ENCODE data around the gene PTPRK.

Gene PTPRK

GRCh38 chr6:128403618-128404444, 116.6 kb downstream of the PTPRK start:
- Histone ChIP-seq H2AFZ (ENCODE audit: low read depth, low read length) (no peak overlapping the region), H3K14ac (ENCODE audit: low read length in 2 of 2) (no peak overlapping the region), H3K9ac (ENCODE audit: low read length) (no peak overlapping the region), H4K8ac (ENCODE audit: low read length) (no peak overlapping the region), H3K27ac (ENCODE audit: low read length, poor library complexity, severe bottlenecking) (no peak overlapping the region), H3K4me1 (ENCODE audit: control insufficient read depth, insufficient read depth, low read depth, low read length) (no peaks in the 10 kb centered on the region), H3K18ac (ENCODE audit: low read depth in 1 of 2, low read length in 2 of 2) (no peak overlapping the region), H2AK5ac (ENCODE audit: low read length, severe bottlenecking) (no peak overlapping the region), H4K91ac (ENCODE audit: low read length) (no peak overlapping the region), H3K79me1 (replicated peaks; ENCODE audit: low read length, poor library complexity, severe bottlenecking) (peaks cover 8% of the 10 kb centered on the region), H3K4ac (ENCODE audit: low read depth in 1 of 2, low read length in 2 of 2) (no peak overlapping the region), H2BK15ac (ENCODE audit: low read depth, poor library complexity, severe bottlenecking) (no peak overlapping the region), H3K4me2 (ENCODE audit: low read length, poor library complexity, severe bottlenecking) (no peak overlapping the region), H2BK5ac (ENCODE audit: low read depth, low read length, poor library complexity, severe bottlenecking) (no peak overlapping the region), H3K36me3 (ENCODE audit: control insufficient read depth in 1 of 2, insufficient read depth in 2 of 2, low read depth in 1 of 2, low read length in 2 of 2) (no peaks in the 10 kb centered on the region), H3K27me3 (ENCODE audit: control insufficient read depth in 1 of 2, insufficient read depth in 1 of 2, low read length in 2 of 2) (no peaks in the 10 kb centered on the region), H3K23ac (ENCODE audit: low read length in 2 of 2) (no peak overlapping the region), H2BK120ac (ENCODE audit: low read depth, low read length) (no peak overlapping the region), H2BK12ac (ENCODE audit: low read length in 2 of 2) (no peak overlapping the region), H3K4me3 (ENCODE audit: insufficient read depth in 1 of 2, low read depth in 1 of 2, low read length in 2 of 2) (no peak overlapping the region), H3K9me3 (ENCODE audit: control insufficient read depth, low read length) (no peaks in the 10 kb centered on the region)
- DNase-seq, result no peak
- WGBS, result 91% methylated on average over 3 of the region's 4 CpGs

- no peaks in the 10 kb centered on the region for H3K9me3 ChIP-seq (ENCODE audit: control insufficient read depth, low read length)
- H4K8ac ChIP-seq (ENCODE audit: low read length), result no peak overlapping the region
- H3K18ac ChIP-seq (ENCODE audit: low read depth in 1 of 2, low read length in 2 of 2), result no peak overlapping the region
- H4K91ac ChIP-seq (ENCODE audit: low read length), result no peak overlapping the region
- no peak overlapping the region for H3K4me3 ChIP-seq (ENCODE audit: insufficient read depth in 1 of 2, low read depth in 1 of 2, low read length in 2 of 2)
- WGBS, result 61% methylated on average over 2 of the region's 4 CpGs
- H2AK5ac ChIP-seq (ENCODE audit: low read length, severe bottlenecking), result no peak overlapping the region
- H3K4me2 ChIP-seq (ENCODE audit: low read length, poor library complexity, severe bottlenecking), result no peak overlapping the region
- no peak overlapping the region for H2BK12ac ChIP-seq (ENCODE audit: low read length in 2 of 2)
- H3K4me1 ChIP-seq (ENCODE audit: control insufficient read depth, insufficient read depth, low read depth, low read length), result no peaks in the 10 kb centered on the region
- DNase-seq, result peak; percentile 22
- H2BK5ac ChIP-seq (ENCODE audit: low read depth, low read length, poor library complexity, severe bottlenecking), result no peak overlapping the region
- no peak overlapping the region for H3K9ac ChIP-seq (ENCODE audit: low read length)
- H2AFZ ChIP-seq (ENCODE audit: low read depth, low read length), result no peak overlapping the region
- H3K27me3 ChIP-seq (ENCODE audit: control insufficient read depth in 1 of 2, insufficient read depth in 1 of 2, low read length in 2 of 2), result no peaks in the 10 kb centered on the region
- no peak overlapping the region for H3K23ac ChIP-seq (ENCODE audit: low read length in 2 of 2)
- H2BK120ac ChIP-seq (ENCODE audit: low read depth, low read length), result no peak overlapping the region
- no peak overlapping the region for H3K14ac ChIP-seq (ENCODE audit: low read length in 2 of 2)
- H3K27ac ChIP-seq (ENCODE audit: low read length, poor library complexity, severe bottlenecking), result no peak overlapping the region
- H3K36me3 ChIP-seq (ENCODE audit: control insufficient read depth in 1 of 2, insufficient read depth in 2 of 2, low read depth in 1 of 2, low read length in 2 of 2), result peaks cover 0 to 3% of the 10 kb centered on the region in 2 experiments
- H3K79me1 ChIP-seq (replicated peaks; ENCODE audit: low read length, poor library complexity, severe bottlenecking), result peaks cover 13% of the 10 kb centered on the region
- H3K4ac ChIP-seq (ENCODE audit: low read depth in 1 of 2, low read length in 2 of 2), result no peak overlapping the region
- no peak overlapping the region for H2BK15ac ChIP-seq (ENCODE audit: low read depth, poor library complexity, severe bottlenecking)
These were observed 119.5 kb downstream of the PTPRK start for GRCh38 chr6:128400875-128401274.

GRCh38 chr6:128397996-128398395, 122.4 kb downstream of the PTPRK start:
- no peak for DNase-seq
- Histone ChIP-seq H3K79me1 (replicated peaks; ENCODE audit: low read length, poor library complexity, severe bottlenecking) (peaks cover 13% of the 10 kb centered on the region), H2AK5ac (ENCODE audit: low read length, severe bottlenecking) (no peak overlapping the region), H3K4me1 (ENCODE audit: control insufficient read depth, insufficient read depth, low read depth, low read length) (no peaks in the 10 kb centered on the region), H2AFZ (ENCODE audit: low read depth, low read length) (no peak overlapping the region), H4K91ac (ENCODE audit: low read length) (no peak overlapping the region), H2BK15ac (ENCODE audit: low read depth, poor library complexity, severe bottlenecking) (no peak overlapping the region), H2BK5ac (ENCODE audit: low read depth, low read length, poor library complexity, severe bottlenecking) (no peak overlapping the region), H3K4me2 (ENCODE audit: low read length, poor library complexity, severe bottlenecking) (no peak overlapping the region), H3K9me3 (ENCODE audit: control insufficient read depth, low read length) (no peaks in the 10 kb centered on the region), H3K9ac (ENCODE audit: low read length) (no peak overlapping the region), H3K36me3 (ENCODE audit: control insufficient read depth in 1 of 2, insufficient read depth in 2 of 2, low read depth in 1 of 2, low read length in 2 of 2) (peaks cover 0 to 3% of the 10 kb centered on the region in 2 experiments), H2BK120ac (ENCODE audit: low read depth, low read length) (no peak overlapping the region), H3K27me3 (ENCODE audit: control insufficient read depth in 1 of 2, insufficient read depth in 1 of 2, low read length in 2 of 2) (no peaks in the 10 kb centered on the region), H3K4ac (ENCODE audit: low read depth in 1 of 2, low read length in 2 of 2) (no peak overlapping the region), H3K23ac (ENCODE audit: low read length in 2 of 2) (no peak overlapping the region), H3K14ac (ENCODE audit: low read length in 2 of 2) (no peak overlapping the region), H2BK12ac (ENCODE audit: low read length in 2 of 2) (no peak overlapping the region), H3K27ac (ENCODE audit: low read length, poor library complexity, severe bottlenecking) (no peak overlapping the region), H4K8ac (ENCODE audit: low read length) (no peak overlapping the region), H3K4me3 (ENCODE audit: insufficient read depth in 1 of 2, low read depth in 1 of 2, low read length in 2 of 2) (no peak overlapping the region), H3K18ac (ENCODE audit: low read depth in 1 of 2, low read length in 2 of 2) (no peak overlapping the region)
- WGBS, result 99% methylated on average over 8 of the region's 9 CpGs

GRCh38 chr6:128395596-128395995, 124.8 kb downstream of the PTPRK start:
- DNase-seq, result no peak
- H2BK12ac ChIP-seq (ENCODE audit: low read length in 2 of 2), result no peak overlapping the region
- no peaks in the 10 kb centered on the region for H3K4me1 ChIP-seq (ENCODE audit: control insufficient read depth, insufficient read depth, low read depth, low read length)

More at GRCh38 chr6:128395596-128395995, 124.8 kb downstream of the PTPRK start:
- Histone ChIP-seq H4K8ac (ENCODE audit: low read length) (no peak overlapping the region), H3K36me3 (ENCODE audit: control insufficient read depth in 1 of 2, insufficient read depth in 2 of 2, low read depth in 1 of 2, low read length in 2 of 2) (peaks cover 0 to 3% of the 10 kb centered on the region in 2 experiments), H2BK120ac (ENCODE audit: low read depth, low read length) (no peak overlapping the region), H3K27me3 (ENCODE audit: control insufficient read depth in 1 of 2, insufficient read depth in 1 of 2, low read length in 2 of 2) (no peaks in the 10 kb centered on the region), H3K14ac (ENCODE audit: low read length in 2 of 2) (no peak overlapping the region), H3K9me3 (ENCODE audit: control insufficient read depth, low read length) (no peaks in the 10 kb centered on the region), H3K27ac (ENCODE audit: low read length, poor library complexity, severe bottlenecking) (no peak overlapping the region), H2BK15ac (ENCODE audit: low read depth, poor library complexity, severe bottlenecking) (no peak overlapping the region), H3K4me3 (ENCODE audit: insufficient read depth in 1 of 2, low read depth in 1 of 2, low read length in 2 of 2) (no peak overlapping the region), H4K91ac (ENCODE audit: low read length) (no peak overlapping the region), H2AFZ (ENCODE audit: low read depth, low read length) (no peak overlapping the region), H3K18ac (ENCODE audit: low read depth in 1 of 2, low read length in 2 of 2) (no peak overlapping the region), H2BK5ac (ENCODE audit: low read depth, low read length, poor library complexity, severe bottlenecking) (no peak overlapping the region), H3K4ac (ENCODE audit: low read depth in 1 of 2, low read length in 2 of 2) (no peak overlapping the region), H3K79me1 (replicated peaks; ENCODE audit: low read length, poor library complexity, severe bottlenecking) (peaks cover 13% of the 10 kb centered on the region), H3K23ac (ENCODE audit: low read length in 2 of 2) (no peak overlapping the region), H3K4me2 (ENCODE audit: low read length, poor library complexity, severe bottlenecking) (no peak overlapping the region), H3K9ac (ENCODE audit: low read length) (no peak overlapping the region), H2AK5ac (ENCODE audit: low read length, severe bottlenecking) (no peak overlapping the region)
- 89% methylated on average over 2 of the region's 3 CpGs for WGBS
